ENCODE results near the gene TFDP2. TPM values are rescaled to one million over a fixed set of nuclear protein-coding genes. Genes with fewer than 3 reads are reported as not detected.
"Not testable (repeated sequence)": the region's sequence is repeated elsewhere in the genome, so short reads cannot be mapped to it uniquely, and the experiment has no call there.

TFDP2 gene
- total RNA-seq, 1 experiment from 2014 or later, result 45.6 TPM

DNA sequence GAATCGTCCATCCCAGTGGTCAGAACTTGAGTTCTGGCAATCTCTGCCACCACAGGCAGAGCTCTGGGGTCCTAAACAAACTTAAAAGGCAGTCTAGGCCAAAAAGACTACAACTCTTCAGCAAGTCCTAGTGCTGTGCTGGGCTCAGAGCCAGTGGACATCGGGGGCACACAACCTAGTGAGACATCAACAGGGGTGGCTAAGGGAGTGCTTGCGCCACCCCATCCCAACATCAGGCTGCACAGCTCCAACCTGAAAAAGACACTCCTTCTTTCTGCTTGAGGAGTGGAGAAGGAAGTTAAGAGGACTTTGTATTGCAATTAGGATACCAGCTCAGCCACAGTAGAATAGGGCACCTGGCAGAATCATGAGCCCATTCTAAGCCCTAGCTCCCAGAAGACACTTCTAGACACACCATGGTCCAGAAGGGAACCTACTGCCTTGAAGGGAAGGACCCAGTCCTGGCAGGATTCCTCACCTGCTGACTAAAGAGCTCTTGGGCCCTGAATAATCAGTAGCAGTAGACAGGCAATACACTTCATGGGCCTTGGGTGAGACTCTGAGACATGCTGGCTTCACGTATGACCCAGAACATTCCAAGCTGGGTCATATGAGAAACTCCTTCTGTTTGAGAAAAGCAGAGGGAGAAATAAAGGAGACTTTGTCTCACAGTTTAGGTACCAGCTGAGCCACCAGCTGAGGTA lies 72.0 kb downstream of the TFDP2 start:
- Histone ChIP-seq H2AFZ (ENCODE audit: low read length) (no peak overlapping the region), H3K4me1 (ENCODE audit: low read length) (no peaks in the 10 kb centered on the region), H3K4me2 (ENCODE audit: low read depth, low read length, poor library complexity, severe bottlenecking) (no peak overlapping the region), H3K9me2 (replicated peaks; ENCODE audit: insufficient read depth, low read length) (no peaks in the 10 kb centered on the region), H3K79me2 (ENCODE audit: low read length) (no peaks in the 10 kb centered on the region), H4K20me1 (ENCODE audit: insufficient read depth, low read depth, low read length) (no peaks in the 10 kb centered on the region), H3K9me3 (ENCODE audit: low read length) (no peaks in the 10 kb centered on the region), H3K27ac (ENCODE audit: low read length) (no peak overlapping the region), H3K9ac (ENCODE audit: low read length) (no peak overlapping the region), H3K27me3 (ENCODE audit: low read length) (no peaks in the 10 kb centered on the region), H3K36me3 (ENCODE audit: insufficient read depth, low read length) (no peaks in the 10 kb centered on the region), H3K4me3 (ENCODE audit: low read length) (no peak overlapping the region)
- no peak for DNase-seq

GRCh38 chr3:142075656-142076055 lies 73.7 kb downstream of the TFDP2 start:
- H3K4me1 ChIP-seq (ENCODE audit: low read length); H3K4me2 ChIP-seq (ENCODE audit: low read depth, low read length, poor library complexity, severe bottlenecking); H3K27me3 ChIP-seq (ENCODE audit: low read length); H3K9me3 ChIP-seq (ENCODE audit: low read length); H3K9me2 ChIP-seq (replicated peaks; ENCODE audit: insufficient read depth, low read length); H3K27ac ChIP-seq (ENCODE audit: low read length); H3K9ac ChIP-seq (ENCODE audit: low read length); H3K36me3 ChIP-seq (ENCODE audit: insufficient read depth, low read length); H3K4me3 ChIP-seq (ENCODE audit: low read length); DNase-seq; H4K20me1 ChIP-seq (ENCODE audit: insufficient read depth, low read depth, low read length); H3K79me2 ChIP-seq (ENCODE audit: low read length); H2AFZ ChIP-seq (ENCODE audit: low read length): not testable (repeated sequence)

DNA sequence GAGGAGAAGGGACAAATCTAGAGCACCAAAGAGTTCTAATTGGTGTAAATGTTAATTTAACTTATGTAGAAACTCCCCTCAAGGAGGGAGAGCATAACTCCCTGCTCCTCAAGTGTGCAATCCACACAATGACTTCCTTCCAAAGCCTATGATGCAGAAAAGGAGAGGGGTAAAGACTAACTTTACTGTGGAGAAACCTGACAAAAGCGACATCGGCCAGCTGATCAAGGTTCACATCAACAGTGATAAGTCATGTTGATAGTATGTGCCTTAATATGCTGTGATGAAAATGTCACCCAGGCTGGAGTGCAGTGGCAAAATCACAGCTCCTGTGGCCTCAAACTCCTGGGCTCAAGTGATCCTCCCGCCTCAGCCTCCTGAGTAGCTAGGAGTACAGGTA lies 76.5 kb downstream of the TFDP2 start:
- H3K4me3 ChIP-seq (ENCODE audit: low read length), result no peak overlapping the region
- H3K9me3 ChIP-seq (ENCODE audit: low read length), result no peaks in the 10 kb centered on the region
- H3K36me3 ChIP-seq (ENCODE audit: insufficient read depth, low read length), result no peaks in the 10 kb centered on the region
- H3K79me2 ChIP-seq (ENCODE audit: low read length), result no peaks in the 10 kb centered on the region
- no peak overlapping the region for H3K9ac ChIP-seq (ENCODE audit: low read length)
- H3K4me1 ChIP-seq (ENCODE audit: low read length), result no peaks in the 10 kb centered on the region
- H2AFZ ChIP-seq (ENCODE audit: low read length), result no peak overlapping the region
- H3K27me3 ChIP-seq (ENCODE audit: low read length), result no peaks in the 10 kb centered on the region
- H3K27ac ChIP-seq (ENCODE audit: low read length), result no peak overlapping the region
- DNase-seq, result no peak
- H3K4me2 ChIP-seq (ENCODE audit: low read depth, low read length, poor library complexity, severe bottlenecking), result no peak overlapping the region
- no peaks in the 10 kb centered on the region for H4K20me1 ChIP-seq (ENCODE audit: insufficient read depth, low read depth, low read length)
- H3K9me2 ChIP-seq (replicated peaks; ENCODE audit: insufficient read depth, low read length), result no peaks in the 10 kb centered on the region

- Histone ChIP-seq H3K4me3 (ENCODE audit: low read length) (no peak overlapping the region), H3K9me2 (replicated peaks; ENCODE audit: insufficient read depth, low read length) (no peaks in the 10 kb centered on the region), H2AFZ (ENCODE audit: low read length) (no peak overlapping the region), H3K4me2 (ENCODE audit: low read depth, low read length, poor library complexity, severe bottlenecking) (no peak overlapping the region), H3K79me2 (ENCODE audit: low read length) (no peaks in the 10 kb centered on the region), H3K27me3 (ENCODE audit: low read length) (no peaks in the 10 kb centered on the region), H3K4me1 (ENCODE audit: low read length) (no peaks in the 10 kb centered on the region), H3K9ac (ENCODE audit: low read length) (no peak overlapping the region), H3K27ac (ENCODE audit: low read length) (no peak overlapping the region), H3K36me3 (ENCODE audit: insufficient read depth, low read length) (no peaks in the 10 kb centered on the region), H4K20me1 (ENCODE audit: insufficient read depth, low read depth, low read length) (no peaks in the 10 kb centered on the region), H3K9me3 (ENCODE audit: low read length) (no peaks in the 10 kb centered on the region)
- DNase-seq, result no peak
These were observed 83.4 kb downstream of the TFDP2 start for GRCh38 chr3:142065932-142066331.

DNA sequence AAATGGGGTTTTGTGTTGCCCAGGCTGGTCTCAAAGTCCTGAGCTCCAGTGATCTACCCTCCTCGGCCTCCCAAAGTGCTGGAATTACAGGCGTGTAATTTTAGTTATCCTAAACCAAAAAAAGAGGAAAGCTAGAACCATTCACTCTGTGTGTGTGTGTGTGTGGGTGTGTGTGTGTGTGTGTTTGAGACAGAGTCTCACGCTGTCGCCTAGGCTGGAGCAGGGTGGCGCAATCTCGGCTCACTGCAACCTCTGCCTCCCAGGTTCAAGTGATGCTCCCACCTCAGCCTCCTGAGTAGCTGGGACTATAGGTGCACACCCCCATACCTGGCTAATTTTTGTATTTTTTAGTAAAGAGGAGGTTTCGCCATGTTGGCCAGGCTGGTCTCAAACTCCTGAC lies 84.0 kb downstream of the TFDP2 start:
- H3K79me2 ChIP-seq (ENCODE audit: low read length), result no peaks in the 10 kb centered on the region
- no peak overlapping the region for H2AFZ ChIP-seq (ENCODE audit: low read length)
- no peaks in the 10 kb centered on the region for H3K9me2 ChIP-seq (replicated peaks; ENCODE audit: insufficient read depth, low read length)
- H3K27ac ChIP-seq (ENCODE audit: low read length), result no peak overlapping the region
- no peak overlapping the region for H3K9ac ChIP-seq (ENCODE audit: low read length)
- no peaks in the 10 kb centered on the region for H4K20me1 ChIP-seq (ENCODE audit: insufficient read depth, low read depth, low read length)
- H3K4me3 ChIP-seq (ENCODE audit: low read length), result no peak overlapping the region
- DNase-seq, result no peak
- no peaks in the 10 kb centered on the region for H3K9me3 ChIP-seq (ENCODE audit: low read length)
- no peaks in the 10 kb centered on the region for H3K36me3 ChIP-seq (ENCODE audit: insufficient read depth, low read length)
- H3K4me1 ChIP-seq (ENCODE audit: low read length), result no peaks in the 10 kb centered on the region
- no peaks in the 10 kb centered on the region for H3K27me3 ChIP-seq (ENCODE audit: low read length)
- no peak overlapping the region for H3K4me2 ChIP-seq (ENCODE audit: low read depth, low read length, poor library complexity, severe bottlenecking)

DNA sequence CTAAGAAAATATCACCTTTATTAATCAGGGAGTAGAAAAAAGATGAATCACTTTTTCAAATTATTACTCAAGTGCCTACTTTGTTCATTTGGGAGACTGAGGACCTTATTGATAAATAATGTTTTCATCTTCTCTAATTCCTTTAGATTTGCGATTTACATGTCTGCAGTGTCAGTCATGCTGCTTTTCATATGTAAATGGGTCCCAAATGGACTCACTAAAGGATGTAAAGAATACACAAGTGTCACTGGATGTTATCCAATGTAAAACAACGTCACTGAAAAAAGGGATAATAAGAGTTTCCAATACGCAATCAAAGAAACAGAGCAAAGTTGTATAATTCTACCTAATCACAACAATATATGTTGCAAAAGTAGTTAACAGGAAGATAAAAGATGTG lies 84.9 kb downstream of the TFDP2 start:
- H3K4me3 ChIP-seq (ENCODE audit: low read length), result no peak overlapping the region
- H3K4me2 ChIP-seq (ENCODE audit: low read depth, low read length, poor library complexity, severe bottlenecking), result no peak overlapping the region

DNA sequence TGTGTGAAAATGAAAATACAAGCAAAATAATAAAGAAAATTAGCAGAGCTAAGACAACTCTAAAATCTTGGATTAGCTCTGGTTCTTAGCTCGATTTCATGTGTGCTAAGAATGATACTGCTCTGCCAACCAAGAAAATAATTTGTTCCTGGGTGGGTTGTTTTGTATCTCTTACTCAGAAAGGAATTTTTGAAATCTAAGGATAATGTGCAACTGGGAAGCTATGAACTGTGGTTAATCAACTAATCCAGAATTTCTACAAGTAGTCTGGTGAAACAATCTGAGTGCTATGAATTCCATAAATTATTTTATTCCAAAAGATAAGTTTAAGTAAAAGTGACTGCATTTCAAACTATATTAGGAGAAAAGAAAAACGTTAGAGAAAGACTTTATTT lies 92.0 kb downstream of the TFDP2 start:
- H3K27ac ChIP-seq (ENCODE audit: low read length), result no peak overlapping the region
- no peak for DNase-seq
- H3K4me2 ChIP-seq (ENCODE audit: low read depth, low read length, poor library complexity, severe bottlenecking), result no peak overlapping the region
- no peaks in the 10 kb centered on the region for H3K4me1 ChIP-seq (ENCODE audit: low read length)
- no peak overlapping the region for H3K4me3 ChIP-seq (ENCODE audit: low read length)
- no peaks in the 10 kb centered on the region for H3K79me2 ChIP-seq (ENCODE audit: low read length)
- no peaks in the 10 kb centered on the region for H3K9me2 ChIP-seq (replicated peaks; ENCODE audit: insufficient read depth, low read length)
- H3K36me3 ChIP-seq (ENCODE audit: insufficient read depth, low read length), result no peaks in the 10 kb centered on the region
- no peak overlapping the region for H3K9ac ChIP-seq (ENCODE audit: low read length)
- H4K20me1 ChIP-seq (ENCODE audit: insufficient read depth, low read depth, low read length), result no peaks in the 10 kb centered on the region
- no peak overlapping the region for H2AFZ ChIP-seq (ENCODE audit: low read length)
- H3K9me3 ChIP-seq (ENCODE audit: low read length), result no peaks in the 10 kb centered on the region
- no peaks in the 10 kb centered on the region for H3K27me3 ChIP-seq (ENCODE audit: low read length)

More for the DNA sequence above, 84.9 kb downstream of the TFDP2 start:
- Histone ChIP-seq H3K4me1 (ENCODE audit: low read length) (no peaks in the 10 kb centered on the region), H3K27me3 (ENCODE audit: low read length) (no peaks in the 10 kb centered on the region), H4K20me1 (ENCODE audit: insufficient read depth, low read depth, low read length) (no peaks in the 10 kb centered on the region), H3K9ac (ENCODE audit: low read length) (no peak overlapping the region), H3K9me3 (ENCODE audit: low read length) (no peaks in the 10 kb centered on the region), H3K79me2 (ENCODE audit: low read length) (no peaks in the 10 kb centered on the region), H2AFZ (ENCODE audit: low read length) (no peak overlapping the region), H3K36me3 (ENCODE audit: insufficient read depth, low read length) (no peaks in the 10 kb centered on the region), H3K9me2 (replicated peaks; ENCODE audit: insufficient read depth, low read length) (no peaks in the 10 kb centered on the region), H3K27ac (ENCODE audit: low read length) (no peak overlapping the region)
- no peak for DNase-seq

DNA sequence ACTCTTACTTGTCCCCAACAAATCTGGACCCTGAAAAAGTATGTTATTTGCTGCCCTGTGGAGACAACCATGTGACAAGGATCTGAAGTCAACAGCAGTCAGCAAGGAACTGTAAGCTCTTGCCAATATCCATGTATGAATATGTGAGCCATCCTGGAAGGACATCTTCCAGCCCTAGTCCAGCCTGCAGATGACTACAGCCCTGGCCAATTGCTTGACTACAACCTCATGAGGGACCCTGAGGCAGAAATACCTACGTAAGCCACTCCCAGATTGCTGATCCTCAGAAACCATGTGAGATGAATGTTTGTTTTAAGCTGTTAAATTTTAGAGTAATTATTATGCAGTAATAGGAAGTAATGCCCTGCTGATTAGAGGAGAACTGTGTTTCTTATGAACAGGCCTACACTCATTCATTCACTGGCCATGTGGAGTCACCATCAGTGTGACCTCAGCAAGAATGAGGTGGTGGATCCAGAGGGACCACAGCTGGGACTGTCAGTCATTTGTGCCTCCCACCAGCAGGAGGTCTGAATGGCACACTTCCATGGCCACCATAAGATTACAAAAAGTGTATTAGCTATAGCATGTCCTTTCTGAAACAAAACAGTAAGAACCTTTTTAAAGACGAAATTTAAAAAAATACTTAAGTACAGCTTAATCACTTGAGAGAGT lies 92.6 kb downstream of the TFDP2 start:
- Histone ChIP-seq H2AFZ (ENCODE audit: low read length) (no peak overlapping the region), H3K4me3 (ENCODE audit: low read length) (no peak overlapping the region), H3K9me3 (ENCODE audit: low read length) (no peaks in the 10 kb centered on the region), H3K4me1 (ENCODE audit: low read length) (no peaks in the 10 kb centered on the region), H3K27me3 (ENCODE audit: low read length) (no peaks in the 10 kb centered on the region), H3K4me2 (ENCODE audit: low read depth, low read length, poor library complexity, severe bottlenecking) (no peak overlapping the region), H3K9me2 (replicated peaks; ENCODE audit: insufficient read depth, low read length) (no peaks in the 10 kb centered on the region), H3K79me2 (ENCODE audit: low read length) (no peaks in the 10 kb centered on the region), H3K36me3 (ENCODE audit: insufficient read depth, low read length) (no peaks in the 10 kb centered on the region), H3K27ac (ENCODE audit: low read length) (no peak overlapping the region), H4K20me1 (ENCODE audit: insufficient read depth, low read depth, low read length) (no peaks in the 10 kb centered on the region), H3K9ac (ENCODE audit: low read length) (no peak overlapping the region)
- no peak for DNase-seq

Measured in Karpas-422 (cell line).